ENCODE measurements around the gene DLEC1. TPM values are rescaled to one million over a fixed set of nuclear protein-coding genes. Genes with fewer than 3 reads are reported as not detected.
"Not testable (repeated sequence)": the region's sequence is repeated elsewhere in the genome, so short reads cannot be mapped to it uniquely, and the experiment has no call there.

Gene DLEC1
- total and polyA plus RNA-seq, 4 experiments from 2014 or later = 0.49 to 15.1 (median 7.3) TPM

DNA sequence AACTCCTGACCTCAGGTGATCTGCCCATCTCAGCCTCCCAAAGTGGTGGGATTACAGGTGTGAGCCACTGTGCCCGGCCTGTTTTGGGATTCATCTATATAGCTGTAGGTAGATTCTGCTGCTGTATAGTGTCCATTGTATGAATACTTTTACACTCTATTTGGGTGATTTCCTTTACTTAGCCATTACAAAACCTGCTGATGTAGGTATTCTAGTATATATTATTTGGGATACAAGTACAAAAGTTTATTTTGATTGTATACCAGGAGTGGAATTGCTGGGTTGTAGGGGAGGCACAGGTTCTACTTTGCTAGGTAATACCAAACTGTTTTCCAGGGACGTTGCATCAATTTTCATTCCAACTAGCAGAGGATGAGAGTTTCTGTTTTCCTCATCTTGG lies 116.8 kb downstream of the DLEC1 start:
- H3K9me3 Mint-ChIP-seq = peaks cover 0 to 2% (median 0%) of the 10 kb centered on the region in 8 donors
- POLR2A ChIA-PET (ENCODE audit: partially characterized antibody) = interaction anchor here (1.2 to 2.2 kb wide), 2 partner anchors 9 to 19 kb away, joined by 6 to 10 read pairs; partner anchors contain the start of genes ACAA1 and OXSR1
- no peaks in the 10 kb centered on the region for H3K9me3 ChIP-seq (ENCODE audit: control insufficient read depth in 1 of 2, low read length in 2 of 2)
- H3K36me3 Mint-ChIP-seq = no peaks in the 10 kb centered on the region
- no peak overlapping the region for H3K4me3 ChIP-seq (ENCODE audit: low read length in 2 of 2)
- CTCF ChIA-PET (ENCODE audit: partially characterized antibody) = interaction anchor here (1.1 kb wide), 1 partner anchor 9 kb away, joined by 3 read pairs; no protein-coding TSS in a partner anchor
- H3K27ac Mint-ChIP-seq = no peak overlapping the region
- no peak for DNase-seq
- intact Hi-C loops (cut with micrococcal nuclease) = no loop called here
- H3K36me3 ChIP-seq (ENCODE audit: insufficient read depth, low read length) = no peaks in the 10 kb centered on the region
- no peak overlapping the region for H3K4me3 Mint-ChIP-seq
- H3K4me1 Mint-ChIP-seq = peaks cover 13 to 19% (median 14%) of the 10 kb centered on the region in 4 donors
- H3K27ac ChIP-seq (ENCODE audit: low read depth, low read length) = no peak overlapping the region
- H3K27me3 ChIP-seq (ENCODE audit: insufficient read depth, low read length) = no peaks in the 10 kb centered on the region
- H3K4me1 ChIP-seq (ENCODE audit: insufficient read depth, low read length) = peaks cover 20% of the 10 kb centered on the region
- H3K27me3 Mint-ChIP-seq = no peaks in the 10 kb centered on the region

DNA sequence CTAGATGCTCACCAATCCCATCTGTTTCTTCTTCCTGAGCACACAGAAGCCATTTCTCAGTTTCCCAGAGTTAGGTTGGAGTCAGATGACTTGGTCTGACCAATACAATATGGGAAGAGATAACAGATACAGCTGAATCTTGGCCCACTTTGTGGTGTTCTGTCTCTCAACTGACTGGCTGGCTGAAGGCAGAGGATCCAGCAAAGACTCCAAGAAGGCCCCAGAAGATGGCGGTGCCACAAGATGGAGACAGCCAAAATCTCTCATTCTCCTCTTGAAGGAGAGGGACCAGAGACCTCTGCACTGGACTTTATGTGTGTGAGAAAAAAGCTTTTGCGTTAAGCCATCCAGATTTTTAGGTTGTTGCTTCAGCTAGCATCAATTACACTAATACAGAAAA lies 118.1 kb downstream of the DLEC1 start:
- no peak overlapping the region for H3K4me3 Mint-ChIP-seq
- H3K4me1 Mint-ChIP-seq = peaks cover under 1 to 6% (median 2%) of the 10 kb centered on the region in 4 donors

DNA sequence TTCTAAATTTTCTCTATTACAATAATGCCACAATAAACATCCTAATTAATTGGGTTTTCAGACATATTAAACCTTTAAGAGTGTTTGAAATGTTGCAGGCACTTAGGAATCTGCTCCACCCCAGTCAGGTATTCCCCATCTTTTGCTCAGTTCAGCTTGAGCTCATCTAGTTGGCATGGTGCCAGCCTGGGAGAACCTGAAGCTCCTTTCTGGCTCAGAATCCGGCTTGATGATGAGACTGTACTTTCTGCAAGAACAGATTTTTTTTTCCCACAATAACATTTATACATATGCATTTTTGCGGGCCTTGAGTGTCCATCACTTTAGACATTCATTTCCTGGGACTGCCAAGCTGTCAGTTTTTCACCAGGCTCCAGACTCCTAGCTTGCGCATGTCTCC lies 118.6 kb downstream of the DLEC1 start:
- peaks cover 0 to 3% (median 2%) of the 10 kb centered on the region in 4 donors for H3K4me1 Mint-ChIP-seq
- H3K4me3 Mint-ChIP-seq = no peak overlapping the region
- Histone ChIP-seq H3K27me3 (ENCODE audit: insufficient read depth, low read length) (no peaks in the 10 kb centered on the region), H3K9me3 (ENCODE audit: control insufficient read depth in 1 of 2, low read length in 2 of 2) (no peaks in the 10 kb centered on the region), H3K4me1 (ENCODE audit: insufficient read depth, low read length) (peaks cover 2% of the 10 kb centered on the region), H3K36me3 (ENCODE audit: insufficient read depth, low read length) (no peaks in the 10 kb centered on the region), H3K27ac (ENCODE audit: low read depth, low read length) (no peak overlapping the region), H3K4me3 (ENCODE audit: low read length in 2 of 2) (no peak overlapping the region)
- intact Hi-C loops (cut with micrococcal nuclease) = no loop called here
- POLR2A ChIA-PET (ENCODE audit: partially characterized antibody) = interaction anchor here (0.9 to 1.9 kb wide), 2 partner anchors 19 to 20 kb away, joined by 3 to 7 read pairs; partner anchors contain the start of genes ACAA1 and MYD88
- no peaks in the 10 kb centered on the region for H3K36me3 Mint-ChIP-seq
- DNase-seq = no peak
- no peaks in the 10 kb centered on the region for H3K9me3 Mint-ChIP-seq
- CTCF ChIA-PET (ENCODE audit: partially characterized antibody) = interaction anchor here (0.9 to 1.3 kb wide), 3 partner anchors 9 to 21 kb away, joined by 3 to 4 read pairs (median 3); partner anchors contain the start of gene ACAA1
- peak overlapping the region in 1 of 7 donors; percentile 10 for H3K27ac Mint-ChIP-seq
- no peaks in the 10 kb centered on the region for H3K27me3 Mint-ChIP-seq

More for the DNA sequence above, 118.1 kb downstream of the DLEC1 start:
- CTCF ChIA-PET (ENCODE audit: partially characterized antibody) = interaction anchor here (0.9 to 1.0 kb wide), 2 partner anchors 10 to 20 kb away, joined by 3 to 4 read pairs; partner anchors contain the start of gene ACAA1
- Histone ChIP-seq H3K4me1 (ENCODE audit: insufficient read depth, low read length) (peaks cover 7% of the 10 kb centered on the region), H3K4me3 (ENCODE audit: low read length in 2 of 2) (no peak overlapping the region), H3K27ac (ENCODE audit: low read depth, low read length) (no peak overlapping the region), H3K27me3 (ENCODE audit: insufficient read depth, low read length) (no peaks in the 10 kb centered on the region), H3K9me3 (ENCODE audit: control insufficient read depth in 1 of 2, low read length in 2 of 2) (no peaks in the 10 kb centered on the region), H3K36me3 (ENCODE audit: insufficient read depth, low read length) (no peaks in the 10 kb centered on the region)
- H3K27ac Mint-ChIP-seq = no peak overlapping the region
- no peaks in the 10 kb centered on the region for H3K36me3 Mint-ChIP-seq
- no peaks in the 10 kb centered on the region for H3K9me3 Mint-ChIP-seq
- no peak for DNase-seq
- intact Hi-C loops (cut with micrococcal nuclease) = no loop called here
- no peaks in the 10 kb centered on the region for H3K27me3 Mint-ChIP-seq
- POLR2A ChIA-PET (ENCODE audit: partially characterized antibody) = interaction anchor here (0.9 to 1.9 kb wide), 2 partner anchors 18 to 20 kb away, joined by 3 to 7 read pairs; partner anchors contain the start of genes ACAA1 and MYD88

- H3K27me3 ChIP-seq (ENCODE audit: insufficient read depth, low read length) = no peaks in the 10 kb centered on the region
- no peaks in the 10 kb centered on the region for H3K4me1 ChIP-seq (ENCODE audit: insufficient read depth, low read length)
- Mint-ChIP-seq H3K4me3 (no peak overlapping the region), H3K27ac (no peak overlapping the region), H3K36me3 (no peaks in the 10 kb centered on the region), H3K9me3 (no peaks in the 10 kb centered on the region), H3K4me1 (no peaks in the 10 kb centered on the region), H3K27me3 (no peaks in the 10 kb centered on the region)
- DNase-seq = no peak
- no peaks in the 10 kb centered on the region for H3K36me3 ChIP-seq (ENCODE audit: insufficient read depth, low read length)
- no peaks in the 10 kb centered on the region for H3K9me3 ChIP-seq (ENCODE audit: control insufficient read depth in 1 of 2, low read length in 2 of 2)
- H3K27ac ChIP-seq (ENCODE audit: low read depth, low read length) = no peak overlapping the region
- intact Hi-C loops (cut with micrococcal nuclease) = no loop called here
- CTCF ChIA-PET (ENCODE audit: partially characterized antibody) = interaction anchor here (1.3 to 1.8 kb wide), 2 partner anchors 17 to 18 kb away, joined by 3 to 4 read pairs; no protein-coding TSS in a partner anchor
- POLR2A ChIA-PET (ENCODE audit: partially characterized antibody) = interaction anchor here (1.9 kb wide), 1 partner anchor 20 kb away, joined by 7 read pairs; the partner anchor contains the start of gene MYD88
- H3K4me3 ChIP-seq (ENCODE audit: low read length in 2 of 2) = no peak overlapping the region
These were observed 119.5 kb downstream of the DLEC1 start for GRCh38 chr3:38158472-38158871.

GRCh38 chr3:38160704-38161103 lies 121.7 kb downstream of the DLEC1 start:
- CTCF ChIA-PET (ENCODE audit: partially characterized antibody); DNase-seq; H3K4me3 Mint-ChIP-seq; H3K9me3 Mint-ChIP-seq; H3K27me3 Mint-ChIP-seq; H3K4me1 ChIP-seq (ENCODE audit: insufficient read depth, low read length); H3K27me3 ChIP-seq (ENCODE audit: insufficient read depth, low read length); H3K36me3 ChIP-seq (ENCODE audit: insufficient read depth, low read length); H3K27ac ChIP-seq (ENCODE audit: low read depth, low read length); POLR2A ChIA-PET (ENCODE audit: partially characterized antibody); H3K9me3 ChIP-seq (ENCODE audit: control insufficient read depth in 1 of 2, low read length in 2 of 2); intact Hi-C loops (cut with micrococcal nuclease); H3K4me3 ChIP-seq (ENCODE audit: low read length in 2 of 2); H3K27ac Mint-ChIP-seq; H3K36me3 Mint-ChIP-seq: not testable (repeated sequence)
- peaks cover 2 to 13% (median 7%) of the 10 kb centered on the region in 4 donors for H3K4me1 Mint-ChIP-seq

GRCh38 chr3:38163117-38163840 lies 124.3 kb downstream of the DLEC1 start:
- H3K9me3 Mint-ChIP-seq = peaks cover 0 to 3% (median 0%) of the 10 kb centered on the region in 8 donors
- intact Hi-C loops (cut with micrococcal nuclease) = no loop called here
- CTCF ChIA-PET (ENCODE audit: partially characterized antibody) = interaction anchor here (0.7 to 1.5 kb wide), 5 partner anchors 11 to 358 kb away, joined by 3 to 8 read pairs (median 4); partner anchors contain the start of gene ACAA1

More at GRCh38 chr3:38163117-38163840, 124.3 kb downstream of the DLEC1 start:
- Histone ChIP-seq H3K4me3 (ENCODE audit: low read length in 2 of 2) (no peak overlapping the region), H3K27me3 (ENCODE audit: insufficient read depth, low read length) (no peaks in the 10 kb centered on the region), H3K4me1 (ENCODE audit: insufficient read depth, low read length) (peaks cover 31% of the 10 kb centered on the region), H3K9me3 (ENCODE audit: control insufficient read depth in 1 of 2, low read length in 2 of 2) (no peaks in the 10 kb centered on the region), H3K27ac (ENCODE audit: low read depth, low read length) (no peak overlapping the region), H3K36me3 (ENCODE audit: insufficient read depth, low read length) (no peaks in the 10 kb centered on the region)
- peak overlapping the region; percentile 61 to 100 (median 100) for H3K27ac Mint-ChIP-seq
- DNase-seq = peak in 2 of 5 donors; percentile 11 to 33
- POLR2A ChIA-PET (ENCODE audit: partially characterized antibody) = interaction anchor here (0.7 to 5.8 kb wide), 5 partner anchors 10 to 124 kb away, joined by 3 to 255 read pairs (median 22); partner anchors contain the start of genes ACAA1, DLEC1 and MYD88
- H3K36me3 Mint-ChIP-seq = peaks cover 3 to 11% of the 10 kb centered on the region in 2 donors
- H3K4me1 Mint-ChIP-seq = peaks cover 22 to 39% (median 29%) of the 10 kb centered on the region in 4 donors
- H3K4me3 Mint-ChIP-seq = peak overlapping the region in 2 of 8 donors; percentile 20 to 42
- H3K27me3 Mint-ChIP-seq = no peaks in the 10 kb centered on the region

Data from CD4-positive, alpha-beta memory T cell (primary cell).